PC-9 (cell line): ENCODE results near the gene MRPS22.

Experiments used
- CTCF ChIP-seq: fragments of 200-600 bp; sonication (generic); conservative IDR thresholded peaks from 2 replicates; pipeline ENCODE4 v1.6.1; 2017; ENCODE audit warnings: mixed run types, antibody characterized with exemption, mild to moderate bottlenecking, moderate library complexity
- EZH2 ChIP-seq: fragments of 200-600 bp; sonication (generic); IDR thresholded peaks from 2 replicates; pipeline ENCODE4 v1.8.0; 2017; ENCODE audit warnings: antibody characterized with exemption, low read depth

- TF ChIP-seq CTCF: no peak
- no peak for TF ChIP-seq EZH2
These were observed 3.0 kb upstream of the MRPS22 start for GRCh38 chr3:139340784-139341183.
